HUES48 (cell line): ENCODE data around the gene MYH14.
"Not testable (repeated sequence)": the region's sequence is repeated elsewhere in the genome, so short reads cannot be mapped to it uniquely, and the experiment has no call there.

ENCODE experiments used
- H3K27ac ChIP-seq: one replicate; pipeline ENCODE4 v1.7.0; 2013; ENCODE audit warnings: low read depth, low read length, inconsistent platforms
- H3K27me3 ChIP-seq: 2 replicates; pipeline ENCODE4 v1.6.1; 2013; ENCODE audit warnings: mild to moderate bottlenecking, low read length; ENCODE audit not compliant: control insufficient read depth, insufficient read depth
- H3K36me3 ChIP-seq: 2 replicates; pipeline ENCODE4 v1.6.1; 2013; ENCODE audit warnings: low read length; ENCODE audit not compliant: control insufficient read depth, insufficient read depth
- H3K4me1 ChIP-seq: 2 replicates; pipeline ENCODE4 v1.6.1; 2013; ENCODE audit warnings: mild to moderate bottlenecking, low read length; ENCODE audit not compliant: control insufficient read depth, insufficient read depth
- H3K4me3 ChIP-seq: 2 replicates; pipeline ENCODE4 v1.5.1; 2013; ENCODE audit warnings: mild to moderate bottlenecking, low read depth, low read length
- H3K9ac ChIP-seq: 2 replicates; pipeline ENCODE4 v1.6.1; 2013; ENCODE audit warnings: mild to moderate bottlenecking, low read depth, low read length, moderate library complexity
- H3K9me3 ChIP-seq: 2 replicates; pipeline ENCODE4 v1.6.1; 2013; ENCODE audit warnings: low read length; ENCODE audit not compliant: control insufficient read depth, insufficient read depth

Gene MYH14

DNA sequence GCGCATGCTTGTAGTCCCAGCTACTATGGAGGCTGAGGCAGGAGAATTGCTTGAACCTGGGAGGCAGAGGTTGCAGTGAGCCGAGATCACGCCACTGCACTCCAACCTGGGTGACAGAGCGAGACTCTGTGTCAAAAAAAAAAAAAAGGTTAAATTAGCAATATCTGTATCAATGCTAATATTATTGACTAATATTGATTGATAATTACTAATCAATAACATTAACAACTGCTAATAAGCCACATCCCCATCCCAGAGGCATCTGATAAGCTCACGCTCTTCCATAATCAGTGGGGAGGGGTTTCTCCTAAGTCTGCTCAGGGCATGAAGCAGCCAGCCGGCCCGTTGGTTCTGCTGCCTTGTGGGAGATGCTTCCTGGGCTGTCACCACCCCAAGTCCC is 24.7 kb downstream of the MYH14 start:
- not testable (repeated sequence) for H3K27me3 ChIP-seq, H3K4me1 ChIP-seq, H3K9ac ChIP-seq, H3K27ac ChIP-seq, H3K9me3 ChIP-seq, H3K4me3 ChIP-seq
- peaks cover 13% of the 10 kb centered on the region for H3K36me3 ChIP-seq

DNA sequence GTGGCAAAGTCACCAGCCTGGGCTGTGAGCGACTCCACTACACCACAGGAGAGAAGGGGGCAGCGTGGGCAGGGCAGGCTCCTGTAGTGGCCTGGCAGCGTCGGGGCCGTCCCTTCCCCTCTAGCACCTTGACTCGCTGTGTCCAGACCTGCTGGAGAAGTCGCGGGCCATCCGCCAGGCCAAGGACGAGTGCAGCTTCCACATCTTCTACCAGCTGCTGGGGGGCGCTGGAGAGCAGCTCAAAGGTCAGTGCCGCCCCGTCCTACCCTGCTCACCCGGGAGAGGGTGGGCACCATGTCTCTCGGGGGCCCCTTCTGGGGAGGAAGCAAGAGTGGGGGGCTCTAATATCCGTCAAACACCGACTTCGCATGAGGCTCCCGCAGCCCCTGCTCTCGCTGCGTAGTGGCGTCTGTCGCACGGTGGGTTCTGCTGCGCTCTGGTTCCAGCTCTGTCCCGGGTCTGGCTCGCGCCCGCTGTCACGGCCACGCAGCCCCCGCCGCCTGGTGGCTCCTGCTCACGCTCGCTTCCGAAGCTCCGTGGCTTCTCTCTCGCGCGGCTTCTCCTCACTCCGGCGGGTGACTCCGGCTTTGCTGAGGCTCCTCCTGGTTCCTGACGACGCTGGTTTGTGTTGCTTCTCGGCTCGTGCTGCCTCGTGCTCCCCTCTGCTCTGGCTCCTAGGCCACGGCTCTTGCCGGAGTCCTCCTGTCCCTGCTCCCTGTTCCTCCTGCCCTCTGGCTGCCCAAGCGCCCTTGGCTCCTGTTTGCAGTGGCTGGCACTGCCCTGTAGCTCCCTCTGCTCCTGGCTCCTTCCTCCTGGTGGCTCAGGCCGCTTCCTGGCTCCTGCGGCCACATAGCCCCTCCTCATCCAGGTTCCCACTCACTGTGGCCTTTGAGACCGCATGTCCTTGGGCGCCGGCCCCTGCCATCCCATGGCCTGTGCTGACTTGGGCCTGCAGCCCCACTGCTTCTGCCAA is 27.2 kb downstream of the MYH14 start:
- H3K27ac ChIP-seq, result no peak overlapping the region
- H3K36me3 ChIP-seq, result no peaks in the 10 kb centered on the region
- H3K9me3 ChIP-seq, result no peaks in the 10 kb centered on the region
- H3K4me3 ChIP-seq, result peak overlapping the region; percentile 40; the same call in 1 of the 2 replicates
- H3K27me3 ChIP-seq, result no peaks in the 10 kb centered on the region
- peaks cover 4% of the 10 kb centered on the region; the same call in 1 of the 2 replicates for H3K4me1 ChIP-seq
- H3K9ac ChIP-seq, result no peak overlapping the region

DNA sequence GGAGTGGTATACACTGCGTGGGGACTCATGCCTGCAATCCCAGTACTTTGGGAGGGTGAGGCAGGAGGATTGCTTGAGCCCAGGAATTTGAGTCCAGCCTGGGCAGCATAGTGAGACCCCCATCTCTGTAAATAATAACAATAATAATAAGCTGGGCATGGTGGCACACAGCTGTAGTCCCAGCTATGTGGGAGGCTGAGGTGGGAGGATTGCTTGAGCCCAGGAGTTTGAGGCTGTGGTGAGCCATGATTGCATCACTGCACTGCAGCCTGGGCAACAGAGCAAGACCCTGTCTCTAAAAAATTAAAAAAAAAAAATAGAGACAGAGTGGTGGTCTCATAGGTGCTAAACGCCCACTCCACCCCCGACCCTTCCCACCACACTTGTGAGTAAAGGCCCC is 28.0 kb downstream of the MYH14 start:
- not testable (repeated sequence) for H3K36me3 ChIP-seq, H3K4me1 ChIP-seq, H3K27ac ChIP-seq, H3K9ac ChIP-seq, H3K4me3 ChIP-seq, H3K27me3 ChIP-seq, H3K9me3 ChIP-seq

- Histone ChIP-seq H3K36me3 (no peaks in the 10 kb centered on the region), H3K4me1 (peaks cover 4% of the 10 kb centered on the region; the same call in 1 of the 2 replicates), H3K9ac (no peak overlapping the region), H3K27me3 (no peaks in the 10 kb centered on the region), H3K9me3 (no peaks in the 10 kb centered on the region), H3K27ac (no peak overlapping the region), H3K4me3 (no peak overlapping the region)
These were observed 28.4 kb downstream of the MYH14 start for GRCh38 chr19:50231821-50232220.

- Histone ChIP-seq H3K9me3 (no peaks in the 10 kb centered on the region), H3K36me3 (no peaks in the 10 kb centered on the region), H3K9ac (no peak overlapping the region), H3K4me3 (no peak overlapping the region), H3K4me1 (peaks cover 4% of the 10 kb centered on the region; the same call in 1 of the 2 replicates), H3K27ac (no peak overlapping the region), H3K27me3 (no peaks in the 10 kb centered on the region)
These were observed 29.2 kb downstream of the MYH14 start for GRCh38 chr19:50232600-50232999.

- Histone ChIP-seq H3K9ac (no peak overlapping the region), H3K4me1 (peaks cover 4% of the 10 kb centered on the region; the same call in 1 of the 2 replicates), H3K27me3 (no peaks in the 10 kb centered on the region), H3K9me3 (no peaks in the 10 kb centered on the region), H3K27ac (no peak overlapping the region), H3K36me3 (no peaks in the 10 kb centered on the region), H3K4me3 (no peak overlapping the region)
These were observed 30.0 kb downstream of the MYH14 start for GRCh38 chr19:50233308-50233910.

GRCh38 chr19:50237493-50237892 is 34.1 kb downstream of the MYH14 start:
- not testable (repeated sequence) for H3K9me3 ChIP-seq, H3K36me3 ChIP-seq, H3K4me1 ChIP-seq, H3K9ac ChIP-seq, H3K27ac ChIP-seq, H3K27me3 ChIP-seq, H3K4me3 ChIP-seq

GRCh38 chr19:50238043-50238442 is 34.6 kb downstream of the MYH14 start:
- Histone ChIP-seq H3K4me1 (peaks cover 4% of the 10 kb centered on the region; the same call in 1 of the 2 replicates), H3K9me3 (no peaks in the 10 kb centered on the region), H3K27ac (no peak overlapping the region), H3K4me3 (no peak overlapping the region), H3K27me3 (no peaks in the 10 kb centered on the region), H3K9ac (no peak overlapping the region), H3K36me3 (no peaks in the 10 kb centered on the region)

DNA sequence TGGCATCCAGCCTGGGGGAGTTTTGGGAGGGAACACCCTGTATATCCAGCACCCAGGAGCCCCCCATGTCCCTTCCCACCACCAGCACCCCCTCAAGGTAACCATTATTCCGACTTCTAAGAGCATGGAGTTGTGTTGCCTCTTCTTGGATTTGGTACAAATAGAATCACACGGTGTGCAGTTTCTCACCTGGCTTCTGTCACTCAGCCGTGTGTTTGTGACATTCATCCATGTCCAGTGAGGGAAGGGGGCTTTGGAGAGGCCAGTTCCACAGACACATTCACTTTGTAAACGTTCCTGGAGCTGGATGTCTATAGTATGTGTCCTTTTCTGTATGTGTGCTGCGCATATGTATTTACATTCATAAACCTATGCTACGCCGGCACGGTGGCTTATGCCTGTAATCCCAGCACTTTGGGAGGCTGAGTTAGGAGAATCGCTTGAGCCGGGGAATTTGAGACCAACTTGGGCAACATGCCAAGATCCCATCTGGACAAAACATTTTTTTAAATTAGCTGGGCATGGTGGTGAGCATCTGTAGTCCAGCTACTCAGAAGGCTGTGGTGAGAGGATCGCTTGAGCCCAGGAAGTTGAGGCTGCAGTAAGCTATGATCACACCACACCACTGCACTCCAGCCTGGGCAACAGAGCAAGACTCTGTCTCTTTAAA is 36.6 kb downstream of the MYH14 start:
- no peaks in the 10 kb centered on the region for H3K9me3 ChIP-seq
- H3K27ac ChIP-seq, result no peak overlapping the region
- peaks cover 4% of the 10 kb centered on the region; the same call in 1 of the 2 replicates for H3K4me1 ChIP-seq
- H3K27me3 ChIP-seq, result no peaks in the 10 kb centered on the region
- H3K36me3 ChIP-seq, result no peaks in the 10 kb centered on the region
- H3K4me3 ChIP-seq, result no peak overlapping the region
- H3K9ac ChIP-seq, result no peak overlapping the region

DNA sequence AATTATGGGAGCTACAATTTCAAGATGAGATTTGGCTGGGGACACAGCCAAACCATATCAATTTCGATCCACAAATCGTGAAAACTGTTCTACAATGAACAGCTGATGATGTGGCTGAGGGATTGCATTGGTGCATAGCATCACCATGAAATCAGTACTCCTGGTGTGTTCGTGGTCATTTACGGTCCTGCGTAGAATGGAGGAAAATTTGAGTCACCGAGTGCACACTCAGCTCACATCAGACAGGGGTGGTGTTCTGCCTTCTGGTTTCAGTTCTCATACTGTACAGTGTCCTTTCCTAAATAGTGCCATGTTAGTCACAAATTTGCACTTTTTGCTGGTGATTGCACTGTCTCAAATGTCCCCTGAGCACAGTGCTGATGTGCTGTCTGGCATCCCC is 39.2 kb downstream of the MYH14 start:
- Histone ChIP-seq H3K9ac (no peak overlapping the region), H3K27me3 (no peaks in the 10 kb centered on the region), H3K4me1 (peaks cover 7% of the 10 kb centered on the region), H3K4me3 (no peak overlapping the region), H3K27ac (no peak overlapping the region), H3K36me3 (no peaks in the 10 kb centered on the region), H3K9me3 (no peaks in the 10 kb centered on the region)

- Histone ChIP-seq H3K27ac (peak overlapping the region; percentile 70), H3K9me3 (no peaks in the 10 kb centered on the region), H3K4me1 (peaks cover 7% of the 10 kb centered on the region)
These were observed 41.3 kb downstream of the MYH14 start for GRCh38 chr19:50244695-50245094.

More at GRCh38 chr19:50244695-50245094, 41.3 kb downstream of the MYH14 start:
- Histone ChIP-seq H3K9ac (no peak overlapping the region), H3K4me3 (no peak overlapping the region), H3K36me3 (peaks cover 2% of the 10 kb centered on the region), H3K27me3 (no peaks in the 10 kb centered on the region)
